OCI-LY3 (cell line): ENCODE measurements around the gene DPYD.

Source experiments
- EZH2phosphoT487 ChIP-seq: fragments of 200-600 bp; shearing (Covaris generic); IDR thresholded peaks from 2 replicates; pipeline ENCODE4 v1.6.1; 2018; ENCODE audit warnings: antibody characterized with exemption, mixed run types, low read depth
- TF ChIP-seq, protein P1 (sequence below): fragments of 200-600, 300-600 bp; sonication (generic); IDR thresholded peaks from 2 replicates; pipeline ENCODE4 v1.5.1; 2014; ENCODE audit warnings: antibody characterized with exemption, low read length, low read depth

DNA sequence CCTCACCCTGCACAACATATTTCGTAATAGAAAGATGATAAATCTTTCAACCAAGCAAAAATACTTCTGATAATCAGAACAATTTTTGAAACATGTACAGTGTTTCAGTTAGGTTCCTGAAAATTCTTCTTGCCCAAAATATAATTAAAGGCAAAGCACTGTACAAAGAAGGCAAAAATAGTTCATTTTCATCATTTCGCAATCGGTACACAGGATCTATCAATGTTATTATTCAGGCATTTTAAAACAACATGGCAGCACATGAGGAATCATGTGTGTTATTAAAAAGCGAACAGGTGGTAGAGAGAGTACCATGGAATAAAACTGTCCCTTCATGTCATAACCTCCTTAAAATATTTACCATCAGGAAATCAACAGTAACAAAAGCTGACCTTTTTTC, 356.9 kb downstream of the DPYD start:
- TF ChIP-seq, protein P1, sequence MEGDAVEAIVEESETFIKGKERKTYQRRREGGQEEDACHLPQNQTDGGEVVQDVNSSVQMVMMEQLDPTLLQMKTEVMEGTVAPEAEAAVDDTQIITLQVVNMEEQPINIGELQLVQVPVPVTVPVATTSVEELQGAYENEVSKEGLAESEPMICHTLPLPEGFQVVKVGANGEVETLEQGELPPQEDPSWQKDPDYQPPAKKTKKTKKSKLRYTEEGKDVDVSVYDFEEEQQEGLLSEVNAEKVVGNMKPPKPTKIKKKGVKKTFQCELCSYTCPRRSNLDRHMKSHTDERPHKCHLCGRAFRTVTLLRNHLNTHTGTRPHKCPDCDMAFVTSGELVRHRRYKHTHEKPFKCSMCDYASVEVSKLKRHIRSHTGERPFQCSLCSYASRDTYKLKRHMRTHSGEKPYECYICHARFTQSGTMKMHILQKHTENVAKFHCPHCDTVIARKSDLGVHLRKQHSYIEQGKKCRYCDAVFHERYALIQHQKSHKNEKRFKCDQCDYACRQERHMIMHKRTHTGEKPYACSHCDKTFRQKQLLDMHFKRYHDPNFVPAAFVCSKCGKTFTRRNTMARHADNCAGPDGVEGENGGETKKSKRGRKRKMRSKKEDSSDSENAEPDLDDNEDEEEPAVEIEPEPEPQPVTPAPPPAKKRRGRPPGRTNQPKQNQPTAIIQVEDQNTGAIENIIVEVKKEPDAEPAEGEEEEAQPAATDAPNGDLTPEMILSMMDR: no peak
- TF ChIP-seq EZH2phosphoT487: no peak
